T-helper 1 cell treated with Interleukin-12 subunit alpha and Interleukin-12 subunit beta and Interleukin-4 antibody, amounts not matched to agents 30 μg/mL and 1 μg/mL, for 36 hours (primary cell): ENCODE data around the gene GFRA3.
"Not testable (repeated sequence)": the region's sequence is repeated elsewhere in the genome, so short reads cannot be mapped to it uniquely, and the experiment has no call there.

Experiments used
- H3K27ac Mint-ChIP-seq: one replicate; pipeline ENCODE4 v1.8.0; 2021; ENCODE audit warnings: mild to moderate bottlenecking, mixed read lengths
- H3K27me3 Mint-ChIP-seq: one replicate; pipeline ENCODE4 v1.8.0; 2021; ENCODE audit warnings: low read depth, mixed read lengths
- H3K36me3 Mint-ChIP-seq: one replicate; pipeline ENCODE4 v1.8.0; 2021; ENCODE audit warnings: low read depth, mixed read lengths
- H3K4me1 Mint-ChIP-seq: one replicate; pipeline ENCODE4 v1.8.0; 2021; ENCODE audit warnings: low read depth, mixed read lengths
- H3K4me3 Mint-ChIP-seq: one replicate; pipeline ENCODE4 v1.8.0; 2021; ENCODE audit warnings: mild to moderate bottlenecking, moderate library complexity, mixed read lengths
- H3K9me3 Mint-ChIP-seq: one replicate; pipeline ENCODE4 v1.8.0; 2021; ENCODE audit warnings: mixed read lengths

GFRA3 gene

GRCh38 chr5:138274189-138274853 is at the start of gene GFRA3:
Gene GFRA3 (minus strand): TSS chr5:138274621. CDS start chr5:138274424, 197 bp downstream.
- Mint-ChIP-seq H3K9me3 (no peaks in the 10 kb centered on the region), H3K4me1 (peaks cover 7% of the 10 kb centered on the region), H3K27me3 (peaks cover 39% of the 10 kb centered on the region), H3K36me3 (no peaks in the 10 kb centered on the region), H3K27ac (no peak within 1 kb of the TSS), H3K4me3 (peak within 1 kb of the TSS; percentile 66)

GRCh38 chr5:138318211-138318610 is 43.8 kb upstream of the GFRA3 start:
- H3K27ac Mint-ChIP-seq, H3K36me3 Mint-ChIP-seq, H3K4me1 Mint-ChIP-seq, H3K27me3 Mint-ChIP-seq, H3K4me3 Mint-ChIP-seq, H3K9me3 Mint-ChIP-seq: not testable (repeated sequence)

GRCh38 chr5:138316355-138316754 is 41.9 kb upstream of the GFRA3 start:
- H3K27ac Mint-ChIP-seq = no peak overlapping the region
- H3K4me1 Mint-ChIP-seq = no peaks in the 10 kb centered on the region
- peaks cover 12% of the 10 kb centered on the region for H3K36me3 Mint-ChIP-seq
- no peaks in the 10 kb centered on the region for H3K27me3 Mint-ChIP-seq
- no peak overlapping the region for H3K4me3 Mint-ChIP-seq
- H3K9me3 Mint-ChIP-seq = no peaks in the 10 kb centered on the region

- Mint-ChIP-seq H3K4me3 (no peak overlapping the region), H3K27me3 (no peaks in the 10 kb centered on the region), H3K9me3 (no peaks in the 10 kb centered on the region)
These were observed 41.4 kb upstream of the GFRA3 start for GRCh38 chr5:138315751-138316278.

GRCh38 chr5:138305797-138306196 is 31.4 kb upstream of the GFRA3 start:
- no peak overlapping the region for H3K4me3 Mint-ChIP-seq
- no peaks in the 10 kb centered on the region for H3K4me1 Mint-ChIP-seq
- H3K27ac Mint-ChIP-seq = no peak overlapping the region
- H3K36me3 Mint-ChIP-seq = peaks cover 5% of the 10 kb centered on the region
- no peaks in the 10 kb centered on the region for H3K9me3 Mint-ChIP-seq
- H3K27me3 Mint-ChIP-seq = no peaks in the 10 kb centered on the region

More at GRCh38 chr5:138315751-138316278, 41.4 kb upstream of the GFRA3 start:
- H3K36me3 Mint-ChIP-seq = peaks cover 12% of the 10 kb centered on the region
- H3K27ac Mint-ChIP-seq = no peak overlapping the region
- H3K4me1 Mint-ChIP-seq = no peaks in the 10 kb centered on the region

- no peaks in the 10 kb centered on the region for H3K4me1 Mint-ChIP-seq
- no peak overlapping the region for H3K27ac Mint-ChIP-seq
- peaks cover 9% of the 10 kb centered on the region for H3K36me3 Mint-ChIP-seq
- no peak overlapping the region for H3K4me3 Mint-ChIP-seq
- no peaks in the 10 kb centered on the region for H3K27me3 Mint-ChIP-seq
- no peaks in the 10 kb centered on the region for H3K9me3 Mint-ChIP-seq
These were observed 29.0 kb upstream of the GFRA3 start for GRCh38 chr5:138303372-138303771.

- no peaks in the 10 kb centered on the region for H3K9me3 Mint-ChIP-seq
- H3K4me3 Mint-ChIP-seq = no peak overlapping the region
- peaks cover 8% of the 10 kb centered on the region for H3K36me3 Mint-ChIP-seq
- H3K27me3 Mint-ChIP-seq = no peaks in the 10 kb centered on the region
- H3K4me1 Mint-ChIP-seq = peaks cover 2% of the 10 kb centered on the region
- H3K27ac Mint-ChIP-seq = no peak overlapping the region
These were observed 14.9 kb upstream of the GFRA3 start for GRCh38 chr5:138289296-138289695.

- Mint-ChIP-seq H3K36me3 (peaks cover 8% of the 10 kb centered on the region), H3K4me1 (peaks cover 2% of the 10 kb centered on the region), H3K27ac (peak overlapping the region; percentile 24), H3K27me3 (no peaks in the 10 kb centered on the region), H3K4me3 (no peak overlapping the region), H3K9me3 (no peaks in the 10 kb centered on the region)
These were observed 12.8 kb upstream of the GFRA3 start for GRCh38 chr5:138287246-138287645.

- Mint-ChIP-seq H3K4me1 (peaks cover 2% of the 10 kb centered on the region), H3K27me3 (no peaks in the 10 kb centered on the region), H3K9me3 (no peaks in the 10 kb centered on the region), H3K4me3 (no peak overlapping the region), H3K36me3 (peaks cover 5% of the 10 kb centered on the region), H3K27ac (no peak overlapping the region)
These were observed 8.7 kb upstream of the GFRA3 start for GRCh38 chr5:138282920-138283742.

- H3K4me1 Mint-ChIP-seq = no peaks in the 10 kb centered on the region
- peaks cover 1% of the 10 kb centered on the region for H3K36me3 Mint-ChIP-seq
- no peak overlapping the region for H3K27ac Mint-ChIP-seq
- no peak overlapping the region for H3K4me3 Mint-ChIP-seq
- peaks cover 8% of the 10 kb centered on the region for H3K27me3 Mint-ChIP-seq
- no peaks in the 10 kb centered on the region for H3K9me3 Mint-ChIP-seq
These were observed 6.5 kb upstream of the GFRA3 start for GRCh38 chr5:138280915-138281314.

GRCh38 chr5:138276402-138277054 is 2.1 kb upstream of the GFRA3 start:
- peaks cover 5% of the 10 kb centered on the region for H3K4me1 Mint-ChIP-seq
- H3K4me3 Mint-ChIP-seq = no peak overlapping the region
- H3K36me3 Mint-ChIP-seq = no peaks in the 10 kb centered on the region
- peaks cover 39% of the 10 kb centered on the region for H3K27me3 Mint-ChIP-seq
- H3K9me3 Mint-ChIP-seq = no peaks in the 10 kb centered on the region
- H3K27ac Mint-ChIP-seq = no peak overlapping the region

- Mint-ChIP-seq H3K9me3 (no peaks in the 10 kb centered on the region), H3K27ac (no peak overlapping the region), H3K36me3 (no peaks in the 10 kb centered on the region), H3K27me3 (peaks cover 39% of the 10 kb centered on the region), H3K4me3 (no peak overlapping the region), H3K4me1 (peaks cover 7% of the 10 kb centered on the region)
These were observed 1.5 kb upstream of the GFRA3 start for GRCh38 chr5:138275895-138276294.

- H3K27me3 Mint-ChIP-seq = peaks cover 39% of the 10 kb centered on the region
- no peak overlapping the region for H3K4me3 Mint-ChIP-seq
- no peaks in the 10 kb centered on the region for H3K9me3 Mint-ChIP-seq
- H3K4me1 Mint-ChIP-seq = peaks cover 7% of the 10 kb centered on the region
- no peak overlapping the region for H3K27ac Mint-ChIP-seq
- no peaks in the 10 kb centered on the region for H3K36me3 Mint-ChIP-seq
These were observed 960 bp upstream of the GFRA3 start for GRCh38 chr5:138275379-138275782.

GRCh38 chr5:138273834-138274188 is 610 bp downstream of the GFRA3 start:
- H3K4me3 Mint-ChIP-seq = no peak overlapping the region
- H3K4me1 Mint-ChIP-seq = peaks cover 7% of the 10 kb centered on the region
- no peak overlapping the region for H3K27ac Mint-ChIP-seq
- no peaks in the 10 kb centered on the region for H3K9me3 Mint-ChIP-seq
- H3K27me3 Mint-ChIP-seq = peaks cover 39% of the 10 kb centered on the region
- no peaks in the 10 kb centered on the region for H3K36me3 Mint-ChIP-seq
